Pancreas (tissue), 10 donors: ENCODE results near the gene KAZN. TPM values are rescaled to one million over a fixed set of nuclear protein-coding genes. Genes with fewer than 3 reads are reported as not detected.

Experiments used
- ATAC-seq, 4 donors: fragments of 200-7000 bp; cut with Tn5 transposase; one replicate each; pipeline versions ENCODE4 v1.8.0 to v1.9.1; 2020; ENCODE audit warnings: mild to moderate bottlenecking in 4 of 4, moderate library complexity in 4 of 4
- DNase-seq, 6 donors: peaks; one replicate each; pipeline ENCODE4 v3.0.0-alpha.2; 2020
- FAIRE-seq: peaks from 2 replicates; lab custom pipeline; 2012; peaks lifted over from hg19 to GRCh38; lab: Jason Lieb, UNC
- H3K27ac ChIP-seq, 4 donors: fragments of 200-600 bp; sonication (generic); 1 replicate in 3 of 4; 2 replicates in 1 of 4; pipeline versions ENCODE4 v1.5.0 to v1.8.0; 2020
- H3K27me3 ChIP-seq, 4 donors: fragments of 200-600 bp; one replicate each; pipeline ENCODE4 v1.8.0; 2021
- H3K36me3 ChIP-seq, 3 donors: fragments of 200-600 bp; sonication (generic) in 1 of 3; one replicate each; pipeline versions ENCODE4 v1.5.0 to v1.8.0; 2020 to 2021
- H3K4me1 ChIP-seq, 3 donors: fragments of 200-600 bp; one replicate each; pipeline ENCODE4 v1.8.0; 2021
- H3K4me3 ChIP-seq, 4 donors: fragments of 200-600 bp; sonication (generic) in 2 of 4; one replicate each; pipeline versions ENCODE4 v1.5.0 to v1.8.0; 2020 to 2021
- H3K9me3 ChIP-seq, 4 donors: fragments of 200-600 bp; one replicate each; pipeline ENCODE4 v1.8.0; 2021
- CTCF ChIP-seq, 4 donors: fragments of 200-600 bp; sonication (generic) in 3 of 4; IDR thresholded peaks; one replicate each; pipeline versions ENCODE4 v1.5.0 to v1.8.0; 2021; ENCODE audit warnings: antibody characterized with exemption in 4 of 4
- WGBS, 2 donors: extraction: QIAGEN DNeasy Blood & Tissue Kit; methylation state at CpG; one replicate each; pipeline ENCODE4 v1.1.7; 2013; 5-methylcytosine and 5-hydroxymethylcytosine counted together
- intact Hi-C, 3 donors: fragments of 100-400 bp; cut with DNase I; formaldehyde crosslinking; loops; one replicate each; pipeline versions ENCODE4 v1.11.1 to v1.14.2; 2022
- polyA plus RNA-seq, 2 donors: library from polyadenylated mRNA; stranded (reverse); fragments of 200-250 nt; gene quantifications; one replicate each; pipeline ENCODE4 v1.2.3, GENCODE V29; 2013
- total RNA-seq, 6 donors: library from RNA; stranded (reverse); fragmentation: NEBNext Ultra II Directional in 4 of 6; extraction: Animal tissue kit (Norgen Biotek cat#: 25700) in 4 of 6; gene quantifications; one replicate each; pipeline versions ENCODE4 v1.2.1 to v1.2.4, GENCODE V29; 2021 to 2023
- donor health status: healthy with polysubstance abuse.
- donor health status: DM: no; HTN: no; CAD: no; lungs with moderate emphysema.
- donor health status: DM: no; HTN: no; CAD: no.
- donor health status: control.
- donor health status: control.
- donor health status: Bipolar disorder and iron deficiency.
- donor health status: DM: yes; HTN: yes; CAD: no.
- donor health status: DM: no; HTN: no; CAD: no.
- donor health status: DM: no; HTN: no; CAD: no.
- donor health status: DM: yes; HTN: yes; CAD: no.

The KAZN gene
- total and polyA plus RNA-seq, 8 donors = 2.4 to 6.0 (median 4.1) TPM

- Histone ChIP-seq H3K4me1 (no peaks in the 10 kb centered on the region), H3K36me3 (no peaks in the 10 kb centered on the region), H3K27ac (no peak overlapping the region), H3K4me3 (no peak overlapping the region), H3K27me3 (no peaks in the 10 kb centered on the region), H3K9me3 (no peaks in the 10 kb centered on the region)
- no peak for TF ChIP-seq CTCF (IDR thresholded peaks at IDR 0.05)
- FAIRE-seq = no peak
- intact Hi-C loops = no loop called here
- WGBS, 2 donors = 92% methylated on average over 12 of the region's 12 CpGs
- no peak for ATAC-seq
- peak in 1 of 6 donors; percentile 3 for DNase-seq
These were observed 372.7 kb downstream of the KAZN start for GRCh38 chr1:14971221-14971620.

GRCh38 chr1:14972107-14972506 is 373.6 kb downstream of the KAZN start:
- no peak for FAIRE-seq
- H3K27me3 ChIP-seq = no peaks in the 10 kb centered on the region
- no peak for TF ChIP-seq CTCF (IDR thresholded peaks at IDR 0.05)
- H3K27ac ChIP-seq = no peak overlapping the region
- H3K4me1 ChIP-seq = no peaks in the 10 kb centered on the region
- no peak for ATAC-seq
- no peaks in the 10 kb centered on the region for H3K9me3 ChIP-seq
- H3K4me3 ChIP-seq = no peak overlapping the region
- intact Hi-C loops = no loop called here
- 75 to 78% methylated on average over 7 of the region's 7 CpGs for WGBS, 2 donors
- H3K36me3 ChIP-seq = no peaks in the 10 kb centered on the region
- peak in 1 of 6 donors; percentile 12 for DNase-seq

GRCh38 chr1:14973773-14974172 is 375.3 kb downstream of the KAZN start:
- 87 to 92% methylated on average over 5 of the region's 5 CpGs for WGBS, 2 donors

GRCh38 chr1:14974361-14974760 is 375.9 kb downstream of the KAZN start:
- 70 to 81% methylated on average over 2 of the region's 2 CpGs for WGBS, 2 donors
- ATAC-seq (no peak), FAIRE-seq (no peak), DNase-seq (no peak)
- no peak for TF ChIP-seq CTCF (IDR thresholded peaks at IDR 0.05)
- H3K27me3 ChIP-seq = no peaks in the 10 kb centered on the region
- no peaks in the 10 kb centered on the region for H3K9me3 ChIP-seq
- H3K27ac ChIP-seq = no peak overlapping the region
- intact Hi-C loops = no loop called here
- H3K4me1 ChIP-seq = no peaks in the 10 kb centered on the region
- H3K4me3 ChIP-seq = no peak overlapping the region
- no peaks in the 10 kb centered on the region for H3K36me3 ChIP-seq

More at GRCh38 chr1:14973773-14974172, 375.3 kb downstream of the KAZN start:
- H3K4me3 ChIP-seq = no peak overlapping the region
- H3K27ac ChIP-seq = no peak overlapping the region
- no peaks in the 10 kb centered on the region for H3K4me1 ChIP-seq
- no peak for TF ChIP-seq CTCF (IDR thresholded peaks at IDR 0.05)
- FAIRE-seq (no peak), DNase-seq (peak in 1 of 6 donors; percentile 7), ATAC-seq (no peak)
- no peaks in the 10 kb centered on the region for H3K27me3 ChIP-seq
- no peaks in the 10 kb centered on the region for H3K9me3 ChIP-seq
- intact Hi-C loops = no loop called here
- H3K36me3 ChIP-seq = no peaks in the 10 kb centered on the region

GRCh38 chr1:14975119-14975518 is 376.6 kb downstream of the KAZN start:
- 90 to 97% methylated on average over 4 of the region's 4 CpGs for WGBS, 2 donors
- TF ChIP-seq CTCF (IDR thresholded peaks at IDR 0.05) = no peak
- intact Hi-C loops = no loop called here

More at GRCh38 chr1:14975119-14975518, 376.6 kb downstream of the KAZN start:
- Histone ChIP-seq H3K27ac (no peak overlapping the region), H3K4me1 (no peaks in the 10 kb centered on the region), H3K4me3 (no peak overlapping the region), H3K36me3 (no peaks in the 10 kb centered on the region), H3K27me3 (no peaks in the 10 kb centered on the region), H3K9me3 (no peaks in the 10 kb centered on the region)
- peak in 1 of 6 donors; percentile 38 for DNase-seq
- no peak for ATAC-seq
- FAIRE-seq = no peak
